Measurements from ENCODE around the gene B9D2.
"Not testable (repeated sequence)": the region's sequence is repeated elsewhere in the genome, so short reads cannot be mapped to it uniquely, and the experiment has no call there.

DNA sequence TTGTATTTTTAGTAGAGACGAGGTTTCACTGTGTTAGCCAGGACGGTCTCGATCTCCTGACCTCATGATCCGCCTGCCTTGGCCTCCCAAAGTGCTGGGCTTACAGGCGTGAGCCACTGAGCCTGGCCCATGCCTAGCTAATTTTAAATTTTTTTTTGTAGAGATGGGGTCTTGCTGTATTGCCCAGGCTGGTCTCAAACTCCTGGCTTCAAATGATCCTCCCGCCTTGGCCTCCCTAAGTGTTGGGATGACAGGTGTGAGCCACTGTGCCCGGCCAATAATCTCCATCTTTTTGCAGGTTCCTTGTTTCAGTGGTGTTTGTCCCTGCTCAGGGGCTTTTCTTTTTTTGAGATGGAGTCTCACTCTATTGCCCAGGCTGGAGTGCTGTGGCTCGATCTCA is 17.6 kb upstream of the B9D2 start:
- TF ChIP-seq ARNTL (CRISPR knock-in tag; IDR thresholded peaks at IDR 0.05; ENCODE audit: borderline replicate concordance, low read depth); ZNF8 (CRISPR knock-in tag; IDR thresholded peaks at IDR 0.05): not testable (repeated sequence)

All from SK-N-SH treated with all-trans-retinoic acid at 6 μM for 48 hours (cell line).